HepG2 (cell line): ENCODE measurements around the gene CSH1. TPM values are rescaled to one million over a fixed set of nuclear protein-coding genes. Genes with fewer than 3 reads are reported as not detected.

ENCODE experiments used
- ATAC-seq: fragments of 200-7000 bp; cut with Tn5 transposase; 3 replicates; pipeline ENCODE4 v1.9.1; 2020; ENCODE audit warnings: mild to moderate bottlenecking, moderate library complexity
- BruUV-seq: library from RNA; stranded (reverse); fragments of 400-500 nt; replicated peaks from 2 replicates; lab custom pipeline; 2021; lab: Mats Ljungman, UMichigan
- CTCF ChIA-PET: fragments of 300-600 bp; formaldehyde crosslinking; extraction: SDS; loops from one replicate; lab custom pipeline; 2021; ENCODE audit warnings: low total read pairs, inconsistent platforms, low intra/inter-chr PET ratio; lab: Yijun Ruan, JAX
- POLR2A ChIA-PET: fragments of 350-600 bp; sonication (Branson Sonifier 250); formaldehyde crosslinking; loops from one replicate; lab custom pipeline; 2020; ENCODE audit warnings: antibody characterized with exemption, inconsistent platforms; lab: Yijun Ruan, JAX
- DNase-seq: peaks from one replicate; pipeline ENCODE4 v3.0.0-alpha.2; 2015; ENCODE audit warnings: low spot score
- FAIRE-seq: peaks from 3 replicates; lab custom pipeline; 2011; peaks lifted over from hg19 to GRCh38; lab: Jason Lieb, UNC
- H2AFZ ChIP-seq: one replicate; pipeline ENCODE4 v1.6.1; 2011; ENCODE audit warnings: low read length, inconsistent platforms
- H3K27ac ChIP-seq: fragments of 300-600 bp; 3 replicates; pipeline ENCODE4 v1.8.0; 2011; ENCODE audit warnings: mixed run types, mild to moderate bottlenecking, mixed read lengths, low read length, inconsistent platforms; ENCODE audit not compliant: insufficient read depth; ENCODE audit errors: extremely low read length
- H3K27me3 ChIP-seq, 2 experiments: fragments of 200-600 bp in 1 of 2; 2 replicates in 1 of 2; 3 replicates in 1 of 2; pipeline versions ENCODE4 v1.6.0 to v1.8.0; 2011; ENCODE audit warnings: low read length in 2 of 2, mild to moderate bottlenecking in 2 of 2, moderate library complexity in 2 of 2, inconsistent platforms in 1 of 2; ENCODE audit not compliant: insufficient read depth in 2 of 2, control insufficient read depth in 1 of 2
- H3K36me3 ChIP-seq, 2 experiments: fragments of 200-600 bp in 1 of 2; replicated peaks in 1 of 2; 2 replicates in 1 of 2; 3 replicates in 1 of 2; pipeline versions ENCODE4 v1.5.1 to v1.8.0; 2011; ENCODE audit warnings: low read length in 2 of 2, inconsistent platforms in 1 of 2; ENCODE audit not compliant: insufficient read depth in 2 of 2, control insufficient read depth in 1 of 2
- H3K4me1 ChIP-seq: 2 replicates; pipeline ENCODE4 v1.5.1; 2012; ENCODE audit warnings: low read length, inconsistent platforms; ENCODE audit not compliant: insufficient read depth
- H3K4me2 ChIP-seq: 2 replicates; pipeline ENCODE4 v1.6.0; 2011; ENCODE audit warnings: low read depth, low read length, inconsistent platforms
- H3K4me3 ChIP-seq, 3 experiments: fragments of 200-600 bp in 1 of 3; sonication (generic), shearing (Covaris generic) in 1 of 3; replicated peaks in 1 of 3; 2 replicates each; pipeline ENCODE4 v1.5.1; 2011 to 2016; ENCODE audit warnings: low read length in 3 of 3, inconsistent platforms in 2 of 3, low read depth in 2 of 3, mild to moderate bottlenecking in 2 of 3, control low read depth in 1 of 3, mixed read lengths in 1 of 3; ENCODE audit not compliant: insufficient read depth in 1 of 3
- H3K79me2 ChIP-seq: one replicate; pipeline ENCODE4 v1.6.1; 2011; ENCODE audit warnings: low read length, inconsistent platforms; ENCODE audit not compliant: insufficient read depth
- H3K9ac ChIP-seq: 2 replicates; pipeline ENCODE4 v1.6.0; 2011; ENCODE audit warnings: mild to moderate bottlenecking, low read depth, low read length, inconsistent platforms; ENCODE audit not compliant: insufficient read depth
- H3K9me3 ChIP-seq: 2 replicates; pipeline ENCODE4 v1.5.1; 2012; ENCODE audit warnings: mild to moderate bottlenecking, low read length
- H4K20me1 ChIP-seq: 2 replicates; pipeline ENCODE4 v1.6.0; 2011; ENCODE audit warnings: inconsistent platforms, mild to moderate bottlenecking, low read length, moderate library complexity; ENCODE audit not compliant: insufficient read depth
- CCAR2 ChIP-seq: fragments of 200-400 bp; formaldehyde crosslinking; optimal IDR thresholded peaks from 2 replicates; pipeline ENCODE3; 2018; ENCODE audit warnings: low read depth, mild to moderate bottlenecking, low read length, moderate library complexity
- EED ChIP-seq: sonication (generic); formaldehyde crosslinking; IDR thresholded peaks from 2 replicates; pipeline ENCODE4 v1.5.0; 2020; ENCODE audit warnings: mild to moderate bottlenecking, missing genetic modification reagents
- HNF4G ChIP-seq, 2 experiments: sonication (generic) in 1 of 2; formaldehyde crosslinking in 1 of 2; IDR thresholded peaks; 2 replicates each; pipeline versions ENCODE4 v1.4.0 to v1.6.1; 2011 to 2020; ENCODE audit warnings: borderline replicate concordance in 2 of 2, low read depth in 2 of 2, mild to moderate bottlenecking in 2 of 2, low read length in 1 of 2, missing genetic modification reagents in 1 of 2, moderate library complexity in 1 of 2
- ONECUT2 ChIP-seq: sonication (generic); formaldehyde crosslinking; IDR thresholded peaks from 2 replicates; pipeline ENCODE4 v1.4.0; 2020; ENCODE audit warnings: missing genetic modification reagents
- SALL1 ChIP-seq: sonication (generic); formaldehyde crosslinking; IDR thresholded peaks from 2 replicates; pipeline ENCODE4 v1.8.0; 2022; ENCODE audit warnings: mild to moderate bottlenecking, missing genetic modification reagents
- TRAFD1 ChIP-seq: sonication (generic); formaldehyde crosslinking; IDR thresholded peaks from 2 replicates; pipeline ENCODE4 v1.5.1; 2020; ENCODE audit warnings: missing genetic modification reagents, mild to moderate bottlenecking, borderline replicate concordance
- ZNF253 ChIP-seq: sonication (generic); formaldehyde crosslinking; IDR thresholded peaks from 2 replicates; pipeline ENCODE4 v1.8.0; 2022; ENCODE audit warnings: mild to moderate bottlenecking, missing genetic modification reagents, borderline replicate concordance
- WGBS: methylation state at CpG from one replicate; pipeline ENCODE4 v1.1.6; 2017; ENCODE audit warnings: low lambda C conversion rate; 5-methylcytosine and 5-hydroxymethylcytosine counted together
- in situ Hi-C: cut with HindIII; loops from 2 replicates; pipeline ENCODE4 v1.10.0; 2017; ENCODE audit warnings: low pct_unique_long_range_greater_than_20kb; ENCODE audit not compliant: extremely low pct_ligation_motif_present
- intact Hi-C: fragments of 100-400 bp; cut with micrococcal nuclease; formaldehyde crosslinking; loops from one replicate; pipeline ENCODE4 v1.10.0; 2022; ENCODE audit not compliant: unreplicated experiment
- polyA plus RNA-seq, 8 experiments: library from polyadenylated mRNA; depleted of rRNA in 3 of 8; stranded (reverse) in 7 of 8; unstranded in 1 of 8; fragments of >200 nt; fragmentation: Illumina TruSeq in 4 of 8; extraction: Trizol in 4 of 8; gene quantifications; 2 replicates each; pipeline versions ENCODE4 v1.2.1 to v1.2.3, GENCODE V29; 2011 to 2016; ENCODE audit warnings: low read depth in 4 of 8, missing spikeins in 1 of 8, mixed read lengths in 1 of 8; ENCODE audit not compliant: insufficient read depth in 1 of 8
- total RNA-seq, 5 experiments: library from RNA; depleted of rRNA; stranded (reverse); fragments of >200 nt; fragmentation: Illumina TruSeq; extraction: Trizol; gene quantifications; 2 replicates each; pipeline ENCODE4 v1.2.3, GENCODE V29; 2016; ENCODE audit warnings: low read depth in 1 of 5
- TF ChIP-seq, protein P1 (sequence below): sonication (generic); formaldehyde crosslinking; IDR thresholded peaks from 2 replicates; pipeline ENCODE4 v1.4.0; 2020; ENCODE audit warnings: missing genetic modification reagents, borderline replicate concordance
- TF ChIP-seq, protein P2 (sequence below): sonication (generic); formaldehyde crosslinking; IDR thresholded peaks from 2 replicates; pipeline ENCODE4 v1.5.1; 2020; ENCODE audit warnings: mild to moderate bottlenecking, missing genetic modification reagents
- TF ChIP-seq, protein P3 (sequence below): sonication (generic); formaldehyde crosslinking; IDR thresholded peaks from 2 replicates; pipeline ENCODE4 v1.4.0; 2020; ENCODE audit warnings: mild to moderate bottlenecking, low read depth, missing genetic modification reagents

Gene CSH1
- total and polyA plus RNA-seq, 2 of the 13 experiments (the other 11 are each of a cell fraction or from before 2014, with no cell fraction given): not detected

- Histone ChIP-seq H3K4me2 (no peak overlapping the region), H3K27ac (no peak overlapping the region), H3K27me3 (no peaks in the 10 kb centered on the region; a peak in 1 of 5 replicates), H3K79me2 (no peaks in the 10 kb centered on the region), H3K36me3 (no peaks in the 10 kb centered on the region), H2AFZ (no peak overlapping the region), H3K4me1 (peaks cover 30% of the 10 kb centered on the region), H3K4me3 (no peak overlapping the region), H4K20me1 (no peaks in the 10 kb centered on the region), H3K9me3 (no peaks in the 10 kb centered on the region), H3K9ac (no peak overlapping the region)
- no TSS peak for BruUV-seq
- ChIA-PET POLR2A (no interaction called here), CTCF (no interaction called here)
- WGBS: 76% methylated on average over 3 of the region's 3 CpGs
- intact Hi-C loops: no loop called here
- ATAC-seq: no peak
- in situ Hi-C loops: loop anchor here (10.0 kb wide), 1 partner anchor 657 kb away; the partner anchor contains the start of genes CEP95 and DDX5
- no peak for FAIRE-seq
- DNase-seq: no peak
- TF ChIP-seq, protein P1, sequence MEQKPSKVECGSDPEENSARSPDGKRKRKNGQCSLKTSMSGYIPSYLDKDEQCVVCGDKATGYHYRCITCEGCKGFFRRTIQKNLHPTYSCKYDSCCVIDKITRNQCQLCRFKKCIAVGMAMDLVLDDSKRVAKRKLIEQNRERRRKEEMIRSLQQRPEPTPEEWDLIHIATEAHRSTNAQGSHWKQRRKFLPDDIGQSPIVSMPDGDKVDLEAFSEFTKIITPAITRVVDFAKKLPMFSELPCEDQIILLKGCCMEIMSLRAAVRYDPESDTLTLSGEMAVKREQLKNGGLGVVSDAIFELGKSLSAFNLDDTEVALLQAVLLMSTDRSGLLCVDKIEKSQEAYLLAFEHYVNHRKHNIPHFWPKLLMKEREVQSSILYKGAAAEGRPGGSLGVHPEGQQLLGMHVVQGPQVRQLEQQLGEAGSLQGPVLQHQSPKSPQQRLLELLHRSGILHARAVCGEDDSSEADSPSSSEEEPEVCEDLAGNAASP: no peak
- TF ChIP-seq CCAR2: no peak
- TF ChIP-seq SALL1: no peak
- TF ChIP-seq, protein P2, sequence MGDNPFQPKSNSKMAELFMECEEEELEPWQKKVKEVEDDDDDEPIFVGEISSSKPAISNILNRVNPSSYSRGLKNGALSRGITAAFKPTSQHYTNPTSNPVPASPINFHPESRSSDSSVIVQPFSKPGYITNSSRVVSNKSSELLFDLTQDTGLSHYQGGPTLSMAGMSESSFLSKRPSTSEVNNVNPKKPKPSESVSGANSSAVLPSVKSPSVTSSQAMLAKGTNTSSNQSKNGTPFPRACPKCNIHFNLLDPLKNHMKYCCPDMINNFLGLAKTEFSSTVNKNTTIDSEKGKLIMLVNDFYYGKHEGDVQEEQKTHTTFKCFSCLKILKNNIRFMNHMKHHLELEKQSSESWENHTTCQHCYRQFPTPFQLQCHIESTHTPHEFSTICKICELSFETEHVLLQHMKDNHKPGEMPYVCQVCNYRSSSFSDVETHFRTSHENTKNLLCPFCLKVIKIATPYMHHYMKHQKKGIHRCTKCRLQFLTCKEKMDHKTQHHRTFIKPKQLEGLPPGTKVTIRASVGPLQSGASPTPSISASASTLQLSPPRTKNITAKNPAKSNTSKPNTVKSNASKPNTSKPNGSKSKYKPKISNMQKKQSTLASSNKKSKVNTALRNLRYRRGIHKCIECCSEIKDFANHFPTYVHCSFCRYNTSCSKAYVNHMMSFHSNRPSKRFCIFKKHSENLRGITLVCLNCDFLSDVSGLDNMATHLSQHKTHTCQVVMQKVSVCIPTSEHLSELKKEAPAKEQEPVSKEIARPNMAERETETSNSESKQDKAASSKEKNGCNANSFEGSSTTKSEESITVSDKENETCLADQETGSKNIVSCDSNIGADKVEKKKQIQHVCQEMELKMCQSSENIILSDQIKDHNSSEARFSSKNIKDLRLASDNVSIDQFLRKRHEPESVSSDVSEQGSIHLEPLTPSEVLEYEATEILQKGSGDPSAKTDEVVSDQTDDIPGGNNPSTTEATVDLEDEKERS (CRISPR knock-in tag): no peak
- TF ChIP-seq ONECUT2 (CRISPR knock-in tag): no peak
- no peak for TF ChIP-seq HNF4G (IDR thresholded peaks at IDR 0.05; ENCODE audit: borderline replicate concordance, low read depth, low read length)
- no peak for TF ChIP-seq HNF4G (CRISPR knock-in tag; IDR thresholded peaks at IDR 0.05; ENCODE audit: borderline replicate concordance, low read depth)
- TF ChIP-seq EED (CRISPR knock-in tag): no peak
- no peak for TF ChIP-seq TRAFD1 (CRISPR knock-in tag)
- TF ChIP-seq, protein P3, sequence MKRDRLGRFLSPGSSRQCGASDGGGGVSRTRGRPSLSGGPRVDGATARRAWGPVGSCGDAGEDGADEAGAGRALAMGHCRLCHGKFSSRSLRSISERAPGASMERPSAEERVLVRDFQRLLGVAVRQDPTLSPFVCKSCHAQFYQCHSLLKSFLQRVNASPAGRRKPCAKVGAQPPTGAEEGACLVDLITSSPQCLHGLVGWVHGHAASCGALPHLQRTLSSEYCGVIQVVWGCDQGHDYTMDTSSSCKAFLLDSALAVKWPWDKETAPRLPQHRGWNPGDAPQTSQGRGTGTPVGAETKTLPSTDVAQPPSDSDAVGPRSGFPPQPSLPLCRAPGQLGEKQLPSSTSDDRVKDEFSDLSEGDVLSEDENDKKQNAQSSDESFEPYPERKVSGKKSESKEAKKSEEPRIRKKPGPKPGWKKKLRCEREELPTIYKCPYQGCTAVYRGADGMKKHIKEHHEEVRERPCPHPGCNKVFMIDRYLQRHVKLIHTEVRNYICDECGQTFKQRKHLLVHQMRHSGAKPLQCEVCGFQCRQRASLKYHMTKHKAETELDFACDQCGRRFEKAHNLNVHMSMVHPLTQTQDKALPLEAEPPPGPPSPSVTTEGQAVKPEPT (CRISPR knock-in tag): no peak
- no peak for TF ChIP-seq ZNF253 (CRISPR knock-in tag)
Observed at GRCh38 chr17:63847525-63848249, 48.7 kb downstream of the CSH1 start.
